ENCODE data around the gene KCTD10. TPM values are rescaled to one million over a fixed set of nuclear protein-coding genes. Genes with fewer than 3 reads are reported as not detected.

Gene KCTD10
- total and polyA plus RNA-seq, 4 donors = 4.2 to 20.1 (median 9.9) TPM

DNA sequence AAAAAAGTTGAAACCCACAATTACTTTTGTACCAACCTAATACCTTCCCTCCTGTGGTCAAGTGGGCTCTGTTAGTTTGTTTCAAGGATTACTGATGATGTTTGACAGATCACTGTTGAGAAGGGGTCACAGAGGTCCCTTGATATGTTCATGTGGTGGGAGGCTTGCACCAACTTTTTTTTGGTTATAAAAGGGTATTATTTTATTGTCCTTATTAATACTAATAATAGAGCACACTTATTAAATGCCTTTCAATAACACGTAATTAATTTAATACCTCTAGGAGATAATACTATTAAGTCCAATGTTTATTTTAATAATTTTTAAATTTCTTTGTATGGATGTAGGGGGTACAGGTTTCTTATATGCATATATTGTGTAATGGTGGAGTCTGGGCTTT lies 4.8 kb upstream of the KCTD10 start (continued):
- TF ChIP-seq, protein P1, sequence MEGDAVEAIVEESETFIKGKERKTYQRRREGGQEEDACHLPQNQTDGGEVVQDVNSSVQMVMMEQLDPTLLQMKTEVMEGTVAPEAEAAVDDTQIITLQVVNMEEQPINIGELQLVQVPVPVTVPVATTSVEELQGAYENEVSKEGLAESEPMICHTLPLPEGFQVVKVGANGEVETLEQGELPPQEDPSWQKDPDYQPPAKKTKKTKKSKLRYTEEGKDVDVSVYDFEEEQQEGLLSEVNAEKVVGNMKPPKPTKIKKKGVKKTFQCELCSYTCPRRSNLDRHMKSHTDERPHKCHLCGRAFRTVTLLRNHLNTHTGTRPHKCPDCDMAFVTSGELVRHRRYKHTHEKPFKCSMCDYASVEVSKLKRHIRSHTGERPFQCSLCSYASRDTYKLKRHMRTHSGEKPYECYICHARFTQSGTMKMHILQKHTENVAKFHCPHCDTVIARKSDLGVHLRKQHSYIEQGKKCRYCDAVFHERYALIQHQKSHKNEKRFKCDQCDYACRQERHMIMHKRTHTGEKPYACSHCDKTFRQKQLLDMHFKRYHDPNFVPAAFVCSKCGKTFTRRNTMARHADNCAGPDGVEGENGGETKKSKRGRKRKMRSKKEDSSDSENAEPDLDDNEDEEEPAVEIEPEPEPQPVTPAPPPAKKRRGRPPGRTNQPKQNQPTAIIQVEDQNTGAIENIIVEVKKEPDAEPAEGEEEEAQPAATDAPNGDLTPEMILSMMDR (IDR thresholded peaks at IDR 0.05; ENCODE audit: low read depth, low read length, missing input control) = no peak

DNA sequence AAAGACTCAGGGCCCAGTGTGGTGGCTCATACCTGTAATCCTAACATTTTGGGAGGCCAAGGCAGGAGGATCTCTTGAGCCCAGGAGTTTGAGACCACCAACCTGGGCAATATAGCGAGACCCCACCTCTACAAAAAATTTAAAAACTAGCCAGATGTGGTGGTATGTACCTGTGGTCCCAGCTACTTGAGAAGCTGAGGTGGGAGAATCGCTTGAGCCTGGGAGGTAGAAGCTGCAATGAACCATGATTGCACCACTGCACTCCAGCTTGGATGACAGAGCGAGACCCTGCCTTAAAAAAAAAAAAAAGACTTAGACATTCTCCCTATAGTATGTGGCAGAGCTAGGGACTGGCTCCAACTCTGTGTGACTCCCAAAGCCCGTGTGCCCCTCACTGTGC lies 3.3 kb upstream of the KCTD10 start:
- no peak overlapping the region for H3K4me3 ChIP-seq (ENCODE audit: low read depth in 1 of 3, low read length in 3 of 3)
- peaks cover 0 to 24% (median 15%) of the 10 kb centered on the region in 4 donors for H3K36me3 ChIP-seq (ENCODE audit: control insufficient read depth in 4 of 4, insufficient read depth in 3 of 4, low read depth in 1 of 4, low read length in 3 of 4)
- TF ChIP-seq, protein P1 (IDR thresholded peaks at IDR 0.05; ENCODE audit: low read depth, low read length, missing input control) = no peak
- no peak for TF ChIP-seq EGR1 (IDR thresholded peaks at IDR 0.05; ENCODE audit: low read depth in 2 of 2)
- TF ChIP-seq YY1 (IDR thresholded peaks at IDR 0.05) = no peak
- no peak for TF ChIP-seq FOXA1 (IDR thresholded peaks at IDR 0.05)
- TF ChIP-seq JUND (IDR thresholded peaks at IDR 0.05) = no peak
- TF ChIP-seq, protein P2, sequence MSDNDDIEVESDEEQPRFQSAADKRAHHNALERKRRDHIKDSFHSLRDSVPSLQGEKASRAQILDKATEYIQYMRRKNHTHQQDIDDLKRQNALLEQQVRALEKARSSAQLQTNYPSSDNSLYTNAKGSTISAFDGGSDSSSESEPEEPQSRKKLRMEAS (IDR thresholded peaks at IDR 0.05) = no peak
- WGBS = 94% methylated on average over 4 of the region's 4 CpGs
- no peaks in the 10 kb centered on the region for H3K9me3 ChIP-seq (ENCODE audit: control insufficient read depth in 4 of 4, low read length in 3 of 4)
- peaks cover 7 to 27% (median 26%) of the 10 kb centered on the region in 4 donors for H3K4me1 ChIP-seq (ENCODE audit: control insufficient read depth in 4 of 4, insufficient read depth in 4 of 4, low read length in 3 of 4)
- no peak for DNase-seq (ENCODE audit: low spot score)
- H3K27me3 ChIP-seq (ENCODE audit: control insufficient read depth in 4 of 4, insufficient read depth in 4 of 4, low read length in 3 of 4) = no peaks in the 10 kb centered on the region
- no peak overlapping the region for H3K9ac ChIP-seq (ENCODE audit: low read depth in 1 of 2, low read length in 2 of 2)
- no peak overlapping the region for H3K27ac ChIP-seq (ENCODE audit: low read depth in 1 of 2, low read length in 2 of 2)

DNA sequence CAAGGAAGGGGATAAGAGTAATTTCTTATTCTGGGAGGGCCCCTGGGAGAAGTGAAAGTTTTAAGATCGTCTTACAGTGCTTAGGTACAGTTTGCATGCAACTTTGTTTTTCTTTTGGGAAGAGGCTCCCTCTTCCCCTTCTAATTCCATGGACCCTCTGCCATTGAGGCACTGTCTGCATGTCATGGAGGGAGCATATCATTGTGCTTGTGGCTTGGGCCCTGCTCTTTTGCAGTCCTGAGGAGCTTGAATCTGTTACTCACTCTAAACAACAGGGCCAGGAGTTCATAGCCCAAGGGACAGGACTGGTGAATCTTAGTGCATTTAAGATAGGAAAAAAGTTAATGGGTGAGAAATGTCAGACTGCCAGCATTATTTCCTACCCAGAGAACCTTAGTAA lies 2.7 kb upstream of the KCTD10 start:
- Histone ChIP-seq H3K9me3 (ENCODE audit: control insufficient read depth in 4 of 4, low read length in 3 of 4) (no peaks in the 10 kb centered on the region), H3K9ac (ENCODE audit: low read depth in 1 of 2, low read length in 2 of 2) (no peak overlapping the region), H3K36me3 (ENCODE audit: control insufficient read depth in 4 of 4, insufficient read depth in 3 of 4, low read depth in 1 of 4, low read length in 3 of 4) (peaks cover 0 to 18% (median 9%) of the 10 kb centered on the region in 4 donors), H3K4me3 (ENCODE audit: low read depth in 1 of 3, low read length in 3 of 3) (no peak overlapping the region), H3K4me1 (ENCODE audit: control insufficient read depth in 4 of 4, insufficient read depth in 4 of 4, low read length in 3 of 4) (peaks cover 7 to 28% (median 27%) of the 10 kb centered on the region in 4 donors), H3K27me3 (ENCODE audit: control insufficient read depth in 4 of 4, insufficient read depth in 4 of 4, low read length in 3 of 4) (no peaks in the 10 kb centered on the region), H3K27ac (ENCODE audit: low read depth in 1 of 2, low read length in 2 of 2) (no peak overlapping the region)
- DNase-seq (ENCODE audit: low spot score) = no peak
- WGBS = 75% methylated on average over 1 of the region's 1 CpG
- TF ChIP-seq YY1 (IDR thresholded peaks at IDR 0.05) (no peak), HNF4A (conservative IDR thresholded peaks at IDR 0.05) (no peak), SP1 (IDR thresholded peaks at IDR 0.05) (no peak), HNF4G (IDR thresholded peaks at IDR 0.05) (no peak), NR2F2 (IDR thresholded peaks at IDR 0.05) (no peak), TAF1 (conservative IDR thresholded peaks at IDR 0.05) (no peak), RAD21 (IDR thresholded peaks at IDR 0.05) (no peak)
- TF ChIP-seq, protein P3, sequence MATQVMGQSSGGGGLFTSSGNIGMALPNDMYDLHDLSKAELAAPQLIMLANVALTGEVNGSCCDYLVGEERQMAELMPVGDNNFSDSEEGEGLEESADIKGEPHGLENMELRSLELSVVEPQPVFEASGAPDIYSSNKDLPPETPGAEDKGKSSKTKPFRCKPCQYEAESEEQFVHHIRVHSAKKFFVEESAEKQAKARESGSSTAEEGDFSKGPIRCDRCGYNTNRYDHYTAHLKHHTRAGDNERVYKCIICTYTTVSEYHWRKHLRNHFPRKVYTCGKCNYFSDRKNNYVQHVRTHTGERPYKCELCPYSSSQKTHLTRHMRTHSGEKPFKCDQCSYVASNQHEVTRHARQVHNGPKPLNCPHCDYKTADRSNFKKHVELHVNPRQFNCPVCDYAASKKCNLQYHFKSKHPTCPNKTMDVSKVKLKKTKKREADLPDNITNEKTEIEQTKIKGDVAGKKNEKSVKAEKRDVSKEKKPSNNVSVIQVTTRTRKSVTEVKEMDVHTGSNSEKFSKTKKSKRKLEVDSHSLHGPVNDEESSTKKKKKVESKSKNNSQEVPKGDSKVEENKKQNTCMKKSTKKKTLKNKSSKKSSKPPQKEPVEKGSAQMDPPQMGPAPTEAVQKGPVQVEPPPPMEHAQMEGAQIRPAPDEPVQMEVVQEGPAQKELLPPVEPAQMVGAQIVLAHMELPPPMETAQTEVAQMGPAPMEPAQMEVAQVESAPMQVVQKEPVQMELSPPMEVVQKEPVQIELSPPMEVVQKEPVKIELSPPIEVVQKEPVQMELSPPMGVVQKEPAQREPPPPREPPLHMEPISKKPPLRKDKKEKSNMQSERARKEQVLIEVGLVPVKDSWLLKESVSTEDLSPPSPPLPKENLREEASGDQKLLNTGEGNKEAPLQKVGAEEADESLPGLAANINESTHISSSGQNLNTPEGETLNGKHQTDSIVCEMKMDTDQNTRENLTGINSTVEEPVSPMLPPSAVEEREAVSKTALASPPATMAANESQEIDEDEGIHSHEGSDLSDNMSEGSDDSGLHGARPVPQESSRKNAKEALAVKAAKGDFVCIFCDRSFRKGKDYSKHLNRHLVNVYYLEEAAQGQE (IDR thresholded peaks at IDR 0.05) = no peak
- TF ChIP-seq, protein P4, sequence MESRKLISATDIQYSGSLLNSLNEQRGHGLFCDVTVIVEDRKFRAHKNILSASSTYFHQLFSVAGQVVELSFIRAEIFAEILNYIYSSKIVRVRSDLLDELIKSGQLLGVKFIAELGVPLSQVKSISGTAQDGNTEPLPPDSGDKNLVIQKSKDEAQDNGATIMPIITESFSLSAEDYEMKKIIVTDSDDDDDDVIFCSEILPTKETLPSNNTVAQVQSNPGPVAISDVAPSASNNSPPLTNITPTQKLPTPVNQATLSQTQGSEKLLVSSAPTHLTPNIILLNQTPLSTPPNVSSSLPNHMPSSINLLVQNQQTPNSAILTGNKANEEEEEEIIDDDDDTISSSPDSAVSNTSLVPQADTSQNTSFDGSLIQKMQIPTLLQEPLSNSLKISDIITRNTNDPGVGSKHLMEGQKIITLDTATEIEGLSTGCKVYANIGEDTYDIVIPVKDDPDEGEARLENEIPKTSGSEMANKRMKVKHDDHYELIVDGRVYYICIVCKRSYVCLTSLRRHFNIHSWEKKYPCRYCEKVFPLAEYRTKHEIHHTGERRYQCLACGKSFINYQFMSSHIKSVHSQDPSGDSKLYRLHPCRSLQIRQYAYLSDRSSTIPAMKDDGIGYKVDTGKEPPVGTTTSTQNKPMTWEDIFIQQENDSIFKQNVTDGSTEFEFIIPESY (IDR thresholded peaks at IDR 0.05) = no peak
